ENCODE data around the gene GAPVD1. TPM values are rescaled to one million over a fixed set of nuclear protein-coding genes. Genes with fewer than 3 reads are reported as not detected.
"Not testable (repeated sequence)": the region's sequence is repeated elsewhere in the genome, so short reads cannot be mapped to it uniquely, and the experiment has no call there.

The GAPVD1 gene
- total RNA-seq, 1 donor from 2014 or later: 49.5 TPM

DNA sequence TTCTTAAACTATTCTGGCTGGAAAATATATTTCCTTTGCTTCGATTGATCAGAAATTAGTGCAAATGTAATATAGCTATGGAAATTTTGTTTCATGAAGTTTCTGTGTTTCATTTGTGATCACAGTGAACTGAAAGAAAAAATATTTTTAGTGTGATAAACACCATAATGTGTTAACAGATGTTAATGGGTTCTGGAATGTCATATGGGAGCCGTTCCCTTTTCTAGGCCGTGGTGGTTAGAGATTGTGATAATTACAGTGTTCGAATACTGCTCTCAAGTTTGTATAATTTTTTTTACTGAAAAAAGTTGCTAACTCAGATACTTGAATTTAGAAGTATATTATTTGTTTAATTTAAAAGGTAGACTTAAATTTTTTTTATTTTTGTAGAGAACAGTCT lies 19.3 kb downstream of the GAPVD1 start:
- DNase-seq (ENCODE audit: low spot score, unreplicated experiment): no peak
- Mint-ChIP-seq H3K4me3 (ENCODE audit: low read depth) (no peak overlapping the region), H3K9me3 (ENCODE audit: low read depth) (peaks cover 2% of the 10 kb centered on the region)

GRCh38 chr9:125284855-125285254 lies 23.2 kb downstream of the GAPVD1 start:
- Mint-ChIP-seq H3K9me3 (ENCODE audit: low read depth) (no peaks in the 10 kb centered on the region), H3K27me3 (no peaks in the 10 kb centered on the region), H3K27ac (no peak overlapping the region), H3K4me1 (ENCODE audit: low read depth) (no peaks in the 10 kb centered on the region), H3K36me3 (ENCODE audit: insufficient read depth) (no peaks in the 10 kb centered on the region), H3K4me3 (ENCODE audit: low read depth) (no peak overlapping the region)
- TF ChIP-seq, protein P1, sequence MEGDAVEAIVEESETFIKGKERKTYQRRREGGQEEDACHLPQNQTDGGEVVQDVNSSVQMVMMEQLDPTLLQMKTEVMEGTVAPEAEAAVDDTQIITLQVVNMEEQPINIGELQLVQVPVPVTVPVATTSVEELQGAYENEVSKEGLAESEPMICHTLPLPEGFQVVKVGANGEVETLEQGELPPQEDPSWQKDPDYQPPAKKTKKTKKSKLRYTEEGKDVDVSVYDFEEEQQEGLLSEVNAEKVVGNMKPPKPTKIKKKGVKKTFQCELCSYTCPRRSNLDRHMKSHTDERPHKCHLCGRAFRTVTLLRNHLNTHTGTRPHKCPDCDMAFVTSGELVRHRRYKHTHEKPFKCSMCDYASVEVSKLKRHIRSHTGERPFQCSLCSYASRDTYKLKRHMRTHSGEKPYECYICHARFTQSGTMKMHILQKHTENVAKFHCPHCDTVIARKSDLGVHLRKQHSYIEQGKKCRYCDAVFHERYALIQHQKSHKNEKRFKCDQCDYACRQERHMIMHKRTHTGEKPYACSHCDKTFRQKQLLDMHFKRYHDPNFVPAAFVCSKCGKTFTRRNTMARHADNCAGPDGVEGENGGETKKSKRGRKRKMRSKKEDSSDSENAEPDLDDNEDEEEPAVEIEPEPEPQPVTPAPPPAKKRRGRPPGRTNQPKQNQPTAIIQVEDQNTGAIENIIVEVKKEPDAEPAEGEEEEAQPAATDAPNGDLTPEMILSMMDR (IDR thresholded peaks at IDR 0.05; ENCODE audit: unreplicated experiment): no peak
- no peak for DNase-seq (ENCODE audit: low spot score, unreplicated experiment)

More for the DNA sequence above, 19.3 kb downstream of the GAPVD1 start:
- Mint-ChIP-seq H3K27ac (no peak overlapping the region), H3K4me1 (ENCODE audit: low read depth) (peaks cover 5% of the 10 kb centered on the region), H3K36me3 (ENCODE audit: insufficient read depth) (peaks cover 4% of the 10 kb centered on the region), H3K27me3 (no peaks in the 10 kb centered on the region)
- TF ChIP-seq, protein P1 (IDR thresholded peaks at IDR 0.05; ENCODE audit: unreplicated experiment): no peak

GRCh38 chr9:125286935-125287433 lies 25.4 kb downstream of the GAPVD1 start:
- H3K4me3 Mint-ChIP-seq (ENCODE audit: low read depth); H3K4me1 Mint-ChIP-seq (ENCODE audit: low read depth): not testable (repeated sequence)

DNA sequence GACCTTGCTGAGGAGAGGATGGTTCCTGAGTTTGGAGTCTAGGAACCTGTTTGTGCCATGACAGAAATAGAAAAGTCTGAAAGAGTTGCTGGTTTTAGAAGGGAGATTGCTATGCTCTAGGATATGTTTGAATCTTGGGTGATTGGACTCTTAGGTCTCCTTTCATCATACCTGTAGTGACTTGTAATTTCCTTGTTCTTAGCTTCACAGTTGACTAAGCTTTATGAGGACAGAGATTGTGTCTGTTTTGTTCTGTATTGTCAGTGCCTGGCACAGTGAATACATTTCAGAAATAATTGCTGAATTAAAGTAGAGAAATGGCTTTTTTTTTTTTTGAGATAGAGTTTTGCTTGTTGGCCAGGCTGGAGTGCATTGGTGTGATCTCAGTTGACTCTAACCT lies 31.5 kb downstream of the GAPVD1 start:
- Mint-ChIP-seq H3K27ac (no peak overlapping the region), H3K9me3 (ENCODE audit: low read depth) (no peaks in the 10 kb centered on the region), H3K36me3 (ENCODE audit: insufficient read depth) (no peaks in the 10 kb centered on the region), H3K27me3 (no peaks in the 10 kb centered on the region), H3K4me1 (ENCODE audit: low read depth) (peaks cover 18% of the 10 kb centered on the region), H3K4me3 (ENCODE audit: low read depth) (no peak overlapping the region)
- TF ChIP-seq, protein P1 (IDR thresholded peaks at IDR 0.05; ENCODE audit: unreplicated experiment): no peak
- no peak for DNase-seq (ENCODE audit: low spot score, unreplicated experiment)

More at GRCh38 chr9:125286935-125287433, 25.4 kb downstream of the GAPVD1 start:
- H3K36me3 Mint-ChIP-seq (ENCODE audit: insufficient read depth); DNase-seq (ENCODE audit: low spot score, unreplicated experiment); H3K27me3 Mint-ChIP-seq; H3K9me3 Mint-ChIP-seq (ENCODE audit: low read depth); H3K27ac Mint-ChIP-seq: not testable (repeated sequence)

GRCh38 chr9:125295657-125296056 lies 34.0 kb downstream of the GAPVD1 start:
- peaks cover 2% of the 10 kb centered on the region for H3K36me3 Mint-ChIP-seq (ENCODE audit: insufficient read depth)
- no peak overlapping the region for H3K4me3 Mint-ChIP-seq (ENCODE audit: low read depth)
- no peaks in the 10 kb centered on the region for H3K27me3 Mint-ChIP-seq
- no peaks in the 10 kb centered on the region for H3K9me3 Mint-ChIP-seq (ENCODE audit: low read depth)
- DNase-seq (ENCODE audit: low spot score, unreplicated experiment): no peak
- TF ChIP-seq, protein P1 (IDR thresholded peaks at IDR 0.05; ENCODE audit: unreplicated experiment): no peak
- H3K27ac Mint-ChIP-seq: no peak overlapping the region
- peaks cover 18% of the 10 kb centered on the region for H3K4me1 Mint-ChIP-seq (ENCODE audit: low read depth)

- peaks cover 8% of the 10 kb centered on the region for H3K36me3 Mint-ChIP-seq (ENCODE audit: insufficient read depth)
- no peaks in the 10 kb centered on the region for H3K9me3 Mint-ChIP-seq (ENCODE audit: low read depth)
- H3K27me3 Mint-ChIP-seq: no peaks in the 10 kb centered on the region
- no peak for DNase-seq (ENCODE audit: low spot score, unreplicated experiment)
- peak overlapping the region; percentile 87 for H3K27ac Mint-ChIP-seq
- H3K4me3 Mint-ChIP-seq (ENCODE audit: low read depth): no peak overlapping the region
- TF ChIP-seq, protein P1 (IDR thresholded peaks at IDR 0.05; ENCODE audit: unreplicated experiment): no peak
- H3K4me1 Mint-ChIP-seq (ENCODE audit: low read depth): peaks cover 19% of the 10 kb centered on the region
Observed at GRCh38 chr9:125296843-125297372, 35.3 kb downstream of the GAPVD1 start.
